GM12801 (cell line): Measurements from ENCODE around the gene SELENOK.

Source experiments
- TF ChIP-seq, protein P1 (sequence below): IDR thresholded peaks from one replicate; pipeline ENCODE4 v1.5.1; 2011; ENCODE audit warnings: control low read depth; ENCODE audit not compliant: insufficient read length; ENCODE audit errors: extremely low read depth

SELENOK gene

GRCh38 chr3:53891497-53892285 is at the start of gene SELENOK:
Gene SELENOK, minus strand, starts transcription at chr3:53891859.
- TF ChIP-seq, protein P1, sequence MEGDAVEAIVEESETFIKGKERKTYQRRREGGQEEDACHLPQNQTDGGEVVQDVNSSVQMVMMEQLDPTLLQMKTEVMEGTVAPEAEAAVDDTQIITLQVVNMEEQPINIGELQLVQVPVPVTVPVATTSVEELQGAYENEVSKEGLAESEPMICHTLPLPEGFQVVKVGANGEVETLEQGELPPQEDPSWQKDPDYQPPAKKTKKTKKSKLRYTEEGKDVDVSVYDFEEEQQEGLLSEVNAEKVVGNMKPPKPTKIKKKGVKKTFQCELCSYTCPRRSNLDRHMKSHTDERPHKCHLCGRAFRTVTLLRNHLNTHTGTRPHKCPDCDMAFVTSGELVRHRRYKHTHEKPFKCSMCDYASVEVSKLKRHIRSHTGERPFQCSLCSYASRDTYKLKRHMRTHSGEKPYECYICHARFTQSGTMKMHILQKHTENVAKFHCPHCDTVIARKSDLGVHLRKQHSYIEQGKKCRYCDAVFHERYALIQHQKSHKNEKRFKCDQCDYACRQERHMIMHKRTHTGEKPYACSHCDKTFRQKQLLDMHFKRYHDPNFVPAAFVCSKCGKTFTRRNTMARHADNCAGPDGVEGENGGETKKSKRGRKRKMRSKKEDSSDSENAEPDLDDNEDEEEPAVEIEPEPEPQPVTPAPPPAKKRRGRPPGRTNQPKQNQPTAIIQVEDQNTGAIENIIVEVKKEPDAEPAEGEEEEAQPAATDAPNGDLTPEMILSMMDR, result no peak

GRCh38 chr3:53941184-53941583 is 49.5 kb upstream of the SELENOK start:
- TF ChIP-seq, protein P1, result no peak

DNA sequence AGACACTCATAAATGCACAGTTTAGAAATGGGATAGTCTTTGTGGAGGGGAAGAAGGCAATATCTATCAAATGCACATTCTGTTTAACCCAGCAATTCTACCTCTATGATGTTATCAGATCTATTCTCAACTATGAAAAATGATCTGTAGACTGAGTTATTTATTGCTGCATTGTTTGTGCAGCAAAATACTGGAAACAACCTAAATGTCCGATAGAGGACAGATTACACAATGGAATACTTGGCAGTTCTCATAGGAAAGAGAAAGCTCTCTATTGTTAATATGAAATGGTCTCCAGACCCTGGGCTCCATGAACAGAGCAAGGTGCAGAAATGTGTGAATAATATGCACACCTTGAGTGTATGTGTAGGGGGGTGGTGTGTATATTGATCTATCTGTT is 49.0 kb upstream of the SELENOK start:
- TF ChIP-seq, protein P1, result no peak

DNA sequence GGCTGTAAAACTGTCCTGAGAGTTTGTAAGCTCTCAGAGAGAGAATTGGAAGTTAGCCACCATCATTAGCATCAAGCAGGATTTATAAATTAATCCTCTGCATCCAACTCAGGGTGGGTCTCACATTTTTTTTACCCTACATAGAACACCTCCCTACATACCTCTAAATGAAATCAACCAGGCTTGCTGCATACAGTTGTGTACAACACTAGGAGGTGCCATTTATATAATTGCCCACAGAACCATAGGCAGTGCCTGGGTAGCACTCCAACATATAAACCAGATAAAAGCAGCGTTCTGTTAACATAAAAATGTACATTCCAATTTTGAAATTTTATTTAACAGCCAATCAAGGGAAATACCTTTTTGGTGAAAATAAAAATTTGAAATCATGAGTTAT is 48.2 kb upstream of the SELENOK start:
- TF ChIP-seq, protein P1, result no peak

GRCh38 chr3:53939086-53939582 is 47.5 kb upstream of the SELENOK start:
- TF ChIP-seq, protein P1, result no peak

DNA sequence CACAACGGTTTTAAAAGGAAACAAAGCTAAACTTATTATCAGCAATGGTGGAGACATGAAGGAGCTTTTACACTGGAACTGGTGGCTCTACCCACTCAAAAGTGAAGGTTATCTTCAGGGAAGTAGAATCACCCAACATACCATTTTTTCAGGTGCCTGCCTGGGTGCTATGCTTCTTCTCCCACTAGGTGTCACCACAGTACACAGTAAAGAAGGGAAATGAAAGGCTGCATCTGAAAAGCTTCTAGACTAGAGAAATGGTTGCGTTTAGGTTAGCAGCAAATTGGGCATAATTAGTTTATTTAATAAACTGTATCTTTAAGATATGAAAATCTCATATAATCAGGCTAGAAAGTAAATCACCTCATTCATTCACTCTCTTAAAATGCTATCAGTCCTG is 47.0 kb upstream of the SELENOK start:
- TF ChIP-seq, protein P1, result no peak

DNA sequence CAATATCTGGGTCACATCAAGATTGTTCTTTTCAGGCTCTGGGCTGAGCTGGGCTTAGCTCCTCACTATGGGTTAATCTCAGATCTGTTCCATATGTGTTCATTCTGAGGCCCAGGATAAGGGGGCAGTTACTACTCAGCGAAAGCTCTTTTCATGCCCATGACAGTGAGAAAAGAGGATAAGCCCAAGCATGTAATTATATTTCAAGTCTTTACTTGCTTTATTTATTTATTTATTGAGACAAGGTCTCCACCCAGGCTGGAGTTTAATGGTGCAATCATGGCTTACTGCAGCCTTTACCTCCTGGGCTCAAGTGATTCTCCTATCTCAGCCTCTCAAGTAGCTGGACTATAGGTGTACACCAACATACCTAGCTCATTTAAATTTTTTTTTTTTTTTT is 44.7 kb upstream of the SELENOK start:
- TF ChIP-seq, protein P1, result no peak
